K562 (cell line): ENCODE data around the gene LTA. TPM values are rescaled to one million over a fixed set of nuclear protein-coding genes. Genes with fewer than 3 reads are reported as not detected.

Experiments used
- CEBPB ChIP-seq: fragments of 450-650 bp; IDR thresholded peaks from 2 replicates; pipeline ENCODE4 v1.6.1; 2016; ENCODE audit warnings: missing genetic modification characterization, missing compliant biosample characterization
- CHAMP1 ChIP-seq: fragments of 450-650 bp; IDR thresholded peaks from 2 replicates; pipeline ENCODE4 v1.6.1; 2016; ENCODE audit warnings: mild to moderate bottlenecking
- CREB1 ChIP-seq, 2 experiments: sonication (generic) in 1 of 2; formaldehyde crosslinking in 1 of 2; IDR thresholded peaks; 2 replicates each; pipeline versions ENCODE4 v1.6.1 to v1.8.0; 2012 to 2022; ENCODE audit warnings: inconsistent platforms in 1 of 2, mild to moderate bottlenecking in 1 of 2, missing genetic modification reagents in 1 of 2, moderate library complexity in 1 of 2
- E2F6 ChIP-seq, 2 experiments: IDR thresholded peaks; 2 replicates each; pipeline ENCODE4 v1.6.1; 2011; ENCODE audit warnings: borderline replicate concordance in 1 of 2, control low read depth in 1 of 2, low read depth in 1 of 2, low read length in 1 of 2, mild to moderate bottlenecking in 1 of 2, mixed read lengths in 1 of 2, moderate library complexity in 1 of 2; ENCODE audit not compliant: insufficient read depth in 1 of 2, insufficient read length in 1 of 2, poor library complexity in 1 of 2, severe bottlenecking in 1 of 2; ENCODE audit errors: extremely low read depth in 1 of 2
- GTF2F1 ChIP-seq: IDR thresholded peaks from 2 replicates; pipeline ENCODE4 v1.6.1; 2011; ENCODE audit warnings: low read depth, low read length, improper control_type of control experiment
- HINFP ChIP-seq: fragments of 450-650 bp; conservative IDR thresholded peaks from 2 replicates; pipeline ENCODE4 v1.6.1; 2016; ENCODE audit warnings: missing genetic modification characterization, low read depth, mild to moderate bottlenecking, control low read depth, missing compliant biosample characterization
- NFE2L1 ChIP-seq: fragments of 450-650 bp; IDR thresholded peaks from 2 replicates; pipeline ENCODE4 v1.6.1; 2016; ENCODE audit warnings: missing genetic modification characterization, low read depth, mild to moderate bottlenecking, missing compliant biosample characterization, moderate library complexity, borderline replicate concordance
- POLR2B ChIP-seq: fragments of 450-650 bp; IDR thresholded peaks from 2 replicates; pipeline ENCODE4 v1.6.1; 2018; ENCODE audit warnings: low read depth; ENCODE audit not compliant: partially characterized antibody
- RAD21 ChIP-seq, 2 experiments: fragments of 250-450 bp in 1 of 2; fragments of 450-650 bp in 1 of 2; sonication (Bioruptor Pico) in 1 of 2; formaldehyde crosslinking in 1 of 2; IDR thresholded peaks in 1 of 2; conservative IDR thresholded peaks in 1 of 2; 2 replicates each; pipeline versions ENCODE4 v1.4.0 to v1.8.0; 2020 to 2022; ENCODE audit warnings: mild to moderate bottlenecking in 2 of 2, moderate library complexity in 1 of 2
- RAD51 ChIP-seq: fragments of 450-650 bp; IDR thresholded peaks from 2 replicates; pipeline ENCODE4 v1.7.1; 2016; ENCODE audit warnings: low read depth, mild to moderate bottlenecking, borderline replicate concordance
- SREBF1 ChIP-seq: fragments of 150-350 bp; IDR thresholded peaks from 2 replicates; pipeline ENCODE4 v1.6.1; 2014; ENCODE audit warnings: antibody characterized with exemption, low read depth, low read length, borderline replicate concordance
- SREBF2 ChIP-seq: sonication (generic); formaldehyde crosslinking; IDR thresholded peaks from 2 replicates; pipeline ENCODE4 v1.4.0; 2020; ENCODE audit warnings: mild to moderate bottlenecking, missing genetic modification reagents
- TAF7 ChIP-seq: fragments of 450-650 bp; IDR thresholded peaks from 2 replicates; pipeline ENCODE4 v1.6.1; 2016; ENCODE audit warnings: missing genetic modification characterization, missing compliant biosample characterization
- THRA ChIP-seq: fragments of 450-650 bp; IDR thresholded peaks from 2 replicates; pipeline ENCODE4 v1.6.1; 2017; ENCODE audit warnings: mild to moderate bottlenecking, moderate library complexity
- ZBTB5 ChIP-seq: fragments of 450-650 bp; IDR thresholded peaks from 2 replicates; pipeline ENCODE4 v1.6.1; 2017; ENCODE audit warnings: antibody characterized with exemption
- ZFPM2 ChIP-seq: fragments of 250-450 bp; sonication (Bioruptor Pico); IDR thresholded peaks from 2 replicates; pipeline ENCODE4 v1.5.1; 2022; ENCODE audit warnings: mild to moderate bottlenecking
- polyA plus RNA-seq, 8 experiments: library from polyadenylated mRNA; depleted of rRNA in 4 of 8; stranded (reverse) in 5 of 8; unstranded in 3 of 8; fragments of >200 nt; fragmentation: Nextera tagmentation in 2 of 8; fragmentation: Illumina TruSeq in 1 of 8; extraction: Ambion mirVana in 2 of 8; extraction: Trizol in 1 of 8; gene quantifications; 2 replicates each; pipeline versions ENCODE4 v1.2.1 to v1.2.3, GENCODE V29; 2011 to 2014; ENCODE audit warnings: inconsistent platforms in 1 of 8, missing spikeins in 1 of 8
- total RNA-seq, 7 experiments: library from RNA; depleted of rRNA in 6 of 7; stranded (reverse); fragments of >200 nt in 6 of 7; fragmentation: Illumina TruSeq in 2 of 7; extraction: Trizol in 2 of 7; gene quantifications; 2 replicates each; pipeline versions ENCODE4 v1.2.1 to v1.2.3, GENCODE V29; 2011 to 2021; ENCODE audit warnings: low replicate concordance in 1 of 7

Gene LTA
- total and polyA plus RNA-seq, 9 of the 15 experiments (the other 6 are each of a cell fraction or from before 2014, with no cell fraction given) = 0.80 TPM; not detected in 8

- no peak; the same call in none of the 2 replicates for TF ChIP-seq CREB1 (IDR thresholded peaks at IDR 0.05)
- TF ChIP-seq CREB1 (CRISPR knock-in tag; IDR thresholded peaks at IDR 0.05) = 0 out of 2 replicates have a peak, but pooled peaks have one; percentile 58
- 0 out of 2 replicates have a peak, but pooled peaks have one; percentile 82 for TF ChIP-seq SREBF1
- TF ChIP-seq GTF2F1 = peak; percentile 83; the same call in 1 of the 2 replicates
- no peak for TF ChIP-seq ZFPM2 (CRISPR knock-in tag)
- TF ChIP-seq THRA = peak; percentile 66
- no peak for TF ChIP-seq ZBTB5
- TF ChIP-seq CEBPB = no peak
- TF ChIP-seq TAF7 (tag) = peak; percentile 100
- TF ChIP-seq RAD51 = peak; percentile 37; the same call in 1 of the 2 replicates
- no peak for TF ChIP-seq RAD21 (CRISPR knock-in tag; conservative IDR thresholded peaks at IDR 0.05 in 1 of 2, IDR thresholded peaks at IDR 0.05 in 1 of 2)
- TF ChIP-seq HINFP (tag) = no peak
- peak; percentile 97 for TF ChIP-seq POLR2B
- TF ChIP-seq CHAMP1 = peak; percentile 63; the same call in 1 of the 2 replicates
- TF ChIP-seq E2F6 (IDR thresholded peaks at IDR 0.05; ENCODE audit: borderline replicate concordance in 1 of 2, extremely low read depth in 1 of 2, insufficient read depth in 1 of 2, insufficient read length in 1 of 2, low read depth in 1 of 2, low read length in 1 of 2, poor library complexity in 1 of 2, severe bottlenecking in 1 of 2) = peak; percentile 95 to 97
- TF ChIP-seq NFE2L1 (tag) = no peak
- TF ChIP-seq SREBF2 (CRISPR knock-in tag) = peak; percentile 87; the same call in 1 of the 2 replicates
Observed at GRCh38 chr6:31541658-31542521, 30.2 kb upstream of the LTA start, which contains the start of gene DDX39B (continued).
